Measurements from ENCODE around the gene CDA. TPM values are rescaled to one million over a fixed set of nuclear protein-coding genes. Genes with fewer than 3 reads are reported as not detected.

Gene CDA
- total RNA-seq, 3 donors from 2014 or later: not detected

DNA sequence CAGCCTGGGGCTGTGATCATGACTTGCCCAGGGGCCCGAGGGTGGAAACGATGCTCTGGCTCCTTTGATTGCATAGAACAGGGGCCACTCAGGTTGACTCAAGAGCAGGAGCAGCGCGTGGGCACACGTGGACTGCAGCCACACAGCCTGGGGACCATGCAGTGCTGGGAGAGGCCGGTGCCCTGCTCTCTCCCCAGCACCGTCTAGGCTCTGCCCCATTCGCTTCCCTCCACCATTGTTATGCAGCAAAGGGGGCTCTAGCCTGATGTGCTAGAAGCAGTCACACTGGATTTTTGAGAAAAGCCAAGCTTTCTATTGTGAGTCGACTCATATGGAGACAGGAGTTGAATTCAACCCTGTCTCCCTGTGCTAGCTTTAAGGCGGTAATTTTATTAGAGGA is 53.1 kb downstream of the CDA start:
- DNase-seq (no peak), ATAC-seq (no peak)
- Mint-ChIP-seq H3K9me3 (no peaks in the 10 kb centered on the region), H3K4me1 (ENCODE audit: low read depth) (peaks cover 3% of the 10 kb centered on the region), H3K4me3 (no peak overlapping the region), H3K27me3 (ENCODE audit: low read depth) (no peaks in the 10 kb centered on the region), H3K36me3 (ENCODE audit: insufficient read depth) (peaks cover 22% of the 10 kb centered on the region)

DNA sequence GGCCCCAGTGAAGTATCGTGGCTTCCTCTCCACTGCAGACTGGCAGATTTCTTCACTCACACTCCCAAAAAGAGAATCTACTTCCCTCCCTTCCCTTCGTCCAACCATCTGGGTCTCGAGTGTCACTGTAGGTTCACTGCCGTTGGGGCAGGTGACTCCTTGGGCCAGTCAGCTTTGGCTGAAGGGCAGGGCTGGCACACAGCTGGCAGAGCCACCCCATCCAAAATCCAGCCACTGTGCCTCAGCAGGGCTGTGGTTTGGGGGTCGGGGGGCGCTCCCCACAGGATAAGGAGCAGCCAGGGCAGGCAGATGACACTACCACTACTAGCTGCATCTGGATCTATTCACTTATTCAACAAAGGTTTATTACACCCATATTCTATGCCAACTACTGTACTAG is 54.2 kb downstream of the CDA start:
- H3K36me3 Mint-ChIP-seq (ENCODE audit: insufficient read depth): peaks cover 20% of the 10 kb centered on the region
- no peaks in the 10 kb centered on the region for H3K27me3 Mint-ChIP-seq (ENCODE audit: low read depth)
- no peaks in the 10 kb centered on the region for H3K9me3 Mint-ChIP-seq
- ATAC-seq (no peak), DNase-seq (no peak)
- no peak overlapping the region for H3K4me3 Mint-ChIP-seq
- H3K4me1 Mint-ChIP-seq (ENCODE audit: low read depth): peaks cover 3% of the 10 kb centered on the region

DNA sequence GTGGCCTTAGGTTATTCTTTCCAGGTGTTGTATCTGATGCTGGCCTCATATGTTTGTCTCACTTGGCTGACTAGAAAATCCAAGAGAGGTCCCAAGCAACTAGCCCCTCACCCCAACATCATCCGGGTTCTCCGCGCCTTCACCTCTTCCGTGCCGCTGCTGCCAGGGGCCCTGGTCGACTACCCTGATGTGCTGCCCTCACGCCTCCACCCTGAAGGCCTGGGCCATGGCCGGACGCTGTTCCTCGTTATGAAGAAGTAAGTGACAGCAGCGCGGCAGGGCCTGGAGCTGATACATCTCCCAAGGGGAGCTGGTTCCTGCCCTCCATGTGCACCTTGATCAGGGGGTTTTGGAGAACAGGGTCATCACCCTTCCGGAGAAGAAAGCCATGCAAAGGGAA is 55.5 kb downstream of the CDA start:
- Mint-ChIP-seq H3K9me3 (no peaks in the 10 kb centered on the region), H3K4me3 (no peak overlapping the region), H3K4me1 (ENCODE audit: low read depth) (peaks cover 3% of the 10 kb centered on the region), H3K27me3 (ENCODE audit: low read depth) (no peaks in the 10 kb centered on the region), H3K36me3 (ENCODE audit: insufficient read depth) (peaks cover 15% of the 10 kb centered on the region)
- ATAC-seq: no peak
- DNase-seq: no peak

DNA sequence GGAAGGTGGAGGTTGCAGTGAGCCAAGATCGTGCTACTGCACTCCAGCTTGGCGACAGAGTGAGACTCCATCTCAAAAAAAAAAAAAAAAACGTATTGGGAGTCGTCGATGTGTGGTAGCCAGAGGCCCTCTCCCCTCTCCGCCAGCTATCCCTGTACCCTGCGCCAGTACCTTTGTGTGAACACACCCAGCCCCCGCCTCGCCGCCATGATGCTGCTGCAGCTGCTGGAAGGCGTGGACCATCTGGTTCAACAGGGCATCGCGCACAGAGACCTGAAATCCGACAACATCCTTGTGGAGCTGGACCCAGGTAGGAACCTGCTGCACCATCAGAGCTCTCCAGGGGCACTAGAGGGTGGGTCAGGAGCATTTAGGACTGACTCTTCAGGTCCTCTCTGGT is 56.5 kb downstream of the CDA start:
- H3K4me1 Mint-ChIP-seq (ENCODE audit: low read depth): no peaks in the 10 kb centered on the region
- no peaks in the 10 kb centered on the region for H3K9me3 Mint-ChIP-seq
- DNase-seq: no peak
- no peak for ATAC-seq
- H3K4me3 Mint-ChIP-seq: no peak overlapping the region
- no peaks in the 10 kb centered on the region for H3K27me3 Mint-ChIP-seq (ENCODE audit: low read depth)
- H3K36me3 Mint-ChIP-seq (ENCODE audit: insufficient read depth): peaks cover 18% of the 10 kb centered on the region

DNA sequence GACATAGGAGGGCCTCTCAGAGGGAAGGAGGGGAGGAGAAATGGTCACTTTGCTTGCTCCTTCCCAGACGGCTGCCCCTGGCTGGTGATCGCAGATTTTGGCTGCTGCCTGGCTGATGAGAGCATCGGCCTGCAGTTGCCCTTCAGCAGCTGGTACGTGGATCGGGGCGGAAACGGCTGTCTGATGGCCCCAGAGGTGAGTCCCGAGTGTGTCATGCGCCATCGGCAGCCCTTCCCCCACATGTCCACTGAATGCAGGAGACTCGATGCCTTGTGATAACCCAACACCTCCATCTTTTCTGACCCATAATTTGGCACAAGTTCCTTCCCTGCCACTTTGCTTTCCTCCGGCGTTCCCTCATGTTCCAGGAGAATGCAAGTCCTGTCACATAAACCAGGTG is 59.5 kb downstream of the CDA start:
- no peaks in the 10 kb centered on the region for H3K4me1 Mint-ChIP-seq (ENCODE audit: low read depth)
- ATAC-seq: no peak
- H3K36me3 Mint-ChIP-seq (ENCODE audit: insufficient read depth): peaks cover 35% of the 10 kb centered on the region
- no peaks in the 10 kb centered on the region for H3K9me3 Mint-ChIP-seq
- no peak overlapping the region for H3K4me3 Mint-ChIP-seq
- no peak for DNase-seq
- no peaks in the 10 kb centered on the region for H3K27me3 Mint-ChIP-seq (ENCODE audit: low read depth)

DNA sequence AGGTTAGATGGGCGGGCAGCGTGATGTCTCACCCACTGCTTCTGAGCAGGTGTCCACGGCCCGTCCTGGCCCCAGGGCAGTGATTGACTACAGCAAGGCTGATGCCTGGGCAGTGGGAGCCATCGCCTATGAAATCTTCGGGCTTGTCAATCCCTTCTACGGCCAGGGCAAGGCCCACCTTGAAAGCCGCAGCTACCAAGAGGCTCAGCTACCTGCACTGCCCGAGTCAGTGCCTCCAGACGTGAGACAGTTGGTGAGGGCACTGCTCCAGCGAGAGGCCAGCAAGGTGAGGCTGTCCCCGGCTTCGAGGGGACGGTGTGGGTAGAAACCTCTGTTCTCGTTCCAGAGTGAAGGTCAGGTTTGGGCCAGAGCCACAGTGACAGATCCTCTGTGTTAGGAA is 60.0 kb downstream of the CDA start:
- DNase-seq: no peak
- ATAC-seq: no peak
- Mint-ChIP-seq H3K9me3 (no peaks in the 10 kb centered on the region), H3K36me3 (ENCODE audit: insufficient read depth) (peaks cover 36% of the 10 kb centered on the region), H3K27me3 (ENCODE audit: low read depth) (no peaks in the 10 kb centered on the region), H3K4me3 (no peak overlapping the region), H3K4me1 (ENCODE audit: low read depth) (no peaks in the 10 kb centered on the region)

DNA sequence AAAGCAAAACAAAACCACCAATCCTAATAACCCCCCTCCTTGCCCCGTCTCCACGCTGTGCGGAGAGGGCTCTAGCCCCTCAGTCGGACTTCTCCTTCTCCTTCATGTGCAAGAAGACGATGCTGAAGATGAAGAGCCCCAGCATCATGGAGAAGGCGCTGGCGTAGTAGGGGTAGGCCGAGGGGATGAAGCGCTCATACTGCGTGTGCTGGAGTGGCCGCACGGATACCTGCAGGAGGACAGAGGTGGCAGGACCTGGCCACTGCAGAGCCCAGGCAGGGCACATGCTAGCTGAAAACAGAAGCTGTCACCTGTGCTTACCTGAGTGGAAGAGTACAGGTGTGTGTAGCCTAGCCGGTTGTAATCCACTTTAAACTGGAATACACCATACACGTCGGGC is 63.4 kb downstream of the CDA start:
- no peaks in the 10 kb centered on the region for H3K9me3 Mint-ChIP-seq
- DNase-seq (no peak), ATAC-seq (no peak)
- no peak overlapping the region for H3K4me3 Mint-ChIP-seq
- no peaks in the 10 kb centered on the region for H3K27me3 Mint-ChIP-seq (ENCODE audit: low read depth)
- H3K36me3 Mint-ChIP-seq (ENCODE audit: insufficient read depth): peaks cover 49% of the 10 kb centered on the region
- peaks cover 7% of the 10 kb centered on the region for H3K4me1 Mint-ChIP-seq (ENCODE audit: low read depth)

DNA sequence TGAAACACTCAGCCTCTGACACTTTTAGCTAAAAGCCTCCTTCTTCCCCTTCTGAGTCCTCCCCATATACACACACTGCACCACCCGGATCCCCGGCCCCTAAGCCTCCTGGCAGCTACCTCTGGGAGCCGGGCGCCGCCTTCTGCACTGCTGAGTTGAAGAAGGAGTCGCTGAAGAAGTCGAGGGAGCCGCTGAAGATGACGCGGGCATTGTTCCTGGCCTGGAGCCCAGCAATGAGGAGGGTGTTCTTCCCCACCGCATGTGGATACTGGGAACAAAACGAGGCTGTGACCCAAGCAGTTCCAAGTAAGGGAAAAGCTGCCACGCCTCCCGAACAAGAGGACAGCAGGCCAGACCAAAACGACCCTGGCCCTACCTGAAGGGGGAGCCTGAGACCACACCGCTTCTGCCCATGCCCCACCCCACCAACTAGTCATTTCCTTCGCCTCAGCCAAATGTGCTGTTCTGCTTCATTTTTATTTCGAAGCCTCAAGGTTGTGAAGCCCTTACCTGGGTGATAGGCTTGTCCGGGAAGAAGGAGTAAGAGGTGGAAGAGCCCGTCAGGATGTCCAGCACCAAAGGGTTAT is 65.3 kb downstream of the CDA start:
- H3K9me3 Mint-ChIP-seq: no peaks in the 10 kb centered on the region
- H3K4me3 Mint-ChIP-seq: no peak overlapping the region
- DNase-seq: no peak
- peaks cover 23% of the 10 kb centered on the region for H3K4me1 Mint-ChIP-seq (ENCODE audit: low read depth)
- ATAC-seq: no peak
- H3K27me3 Mint-ChIP-seq (ENCODE audit: low read depth): no peaks in the 10 kb centered on the region
- H3K36me3 Mint-ChIP-seq (ENCODE audit: insufficient read depth): peaks cover 50% of the 10 kb centered on the region

DNA sequence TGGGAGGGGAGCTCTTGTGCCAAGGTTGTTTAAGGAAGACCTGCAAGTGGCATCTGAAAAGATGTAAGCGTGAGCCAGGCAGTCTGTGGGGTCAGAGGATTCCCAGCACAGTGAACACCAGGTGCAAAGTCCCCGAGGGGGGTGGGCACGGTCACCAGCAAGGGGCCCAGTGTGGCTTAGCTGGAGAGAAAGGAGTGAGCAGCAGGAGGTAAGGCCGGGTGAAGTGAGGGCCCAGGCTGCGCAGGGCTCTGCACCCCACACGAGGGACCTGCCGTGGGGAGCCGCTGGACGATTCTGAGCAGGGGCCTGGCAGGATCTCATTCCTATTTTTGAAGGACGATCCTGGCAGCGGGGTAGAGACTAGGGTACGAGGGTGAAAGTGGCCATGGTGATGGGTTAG is 68.1 kb downstream of the CDA start:
- Mint-ChIP-seq H3K27me3 (ENCODE audit: low read depth) (no peaks in the 10 kb centered on the region), H3K36me3 (ENCODE audit: insufficient read depth) (peaks cover 47% of the 10 kb centered on the region), H3K9me3 (no peaks in the 10 kb centered on the region), H3K4me3 (no peak overlapping the region), H3K4me1 (ENCODE audit: low read depth) (peaks cover 46% of the 10 kb centered on the region)
- DNase-seq: no peak
- ATAC-seq: no peak

DNA sequence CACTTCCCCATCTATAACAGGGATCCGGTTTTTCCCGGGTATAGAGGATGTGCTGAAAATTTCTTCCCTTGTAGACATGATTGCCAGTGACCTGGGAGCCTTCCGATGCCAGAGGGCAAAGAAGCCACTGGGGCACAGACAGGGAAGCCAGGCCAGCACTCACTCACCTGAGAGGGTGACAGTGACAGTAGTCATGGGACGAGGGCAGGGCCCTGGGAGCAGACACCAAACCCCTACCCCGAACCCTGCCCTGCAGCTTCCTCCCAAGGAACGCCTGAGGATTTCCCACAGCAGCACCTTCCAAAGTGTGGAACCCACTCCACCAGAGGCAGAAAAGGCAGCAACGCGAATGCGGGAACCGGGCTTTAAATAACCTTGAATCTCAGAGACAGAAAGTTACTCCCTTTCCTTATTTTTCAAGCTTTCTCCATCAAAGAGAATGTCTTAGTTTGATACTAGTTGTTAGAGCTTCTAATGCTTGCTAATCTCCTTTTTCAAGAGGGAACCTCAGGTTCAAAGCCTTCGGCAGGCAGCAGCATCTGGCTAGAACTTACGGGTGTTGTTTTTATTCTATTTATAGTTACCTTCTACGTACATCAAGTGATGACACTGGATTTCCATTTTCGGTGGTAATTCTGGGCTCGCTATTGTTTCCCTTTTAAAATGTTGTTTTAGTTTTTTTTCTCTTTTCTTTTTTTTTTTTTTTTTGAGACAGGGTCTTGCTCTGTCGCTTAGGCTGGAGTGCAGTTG is 69.4 kb downstream of the CDA start:
- Mint-ChIP-seq H3K4me1 (ENCODE audit: low read depth) (peaks cover 53% of the 10 kb centered on the region), H3K4me3 (peak overlapping the region; percentile 21), H3K9me3 (no peaks in the 10 kb centered on the region), H3K27me3 (ENCODE audit: low read depth) (no peaks in the 10 kb centered on the region), H3K36me3 (ENCODE audit: insufficient read depth) (peaks cover 38% of the 10 kb centered on the region)
- DNase-seq: no peak
- ATAC-seq: no peak

DNA sequence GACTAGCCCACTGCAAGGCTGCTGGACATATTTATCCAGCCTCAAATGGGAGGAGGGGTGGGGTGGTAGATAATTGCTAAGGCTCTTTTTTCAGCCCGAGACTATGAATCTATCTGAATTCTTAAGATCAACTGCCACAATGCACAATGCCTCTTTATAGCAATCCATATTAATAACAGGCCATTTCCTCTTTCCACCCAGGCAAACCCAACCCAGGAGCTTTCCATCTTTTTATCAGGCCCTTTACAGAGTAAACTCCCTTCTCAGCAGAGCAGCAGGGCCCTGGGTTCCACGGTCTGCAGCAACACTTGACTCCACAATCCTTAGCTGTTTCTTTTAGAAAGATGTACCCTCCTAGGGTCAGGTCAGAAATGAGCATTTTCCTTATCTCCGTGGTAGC is 71.5 kb downstream of the CDA start:
- Mint-ChIP-seq H3K4me3 (peak overlapping the region; percentile 100), H3K9me3 (no peaks in the 10 kb centered on the region), H3K36me3 (ENCODE audit: insufficient read depth) (peaks cover 33% of the 10 kb centered on the region), H3K4me1 (ENCODE audit: low read depth) (peaks cover 53% of the 10 kb centered on the region), H3K27me3 (ENCODE audit: low read depth) (no peaks in the 10 kb centered on the region)
- no peak for DNase-seq
- ATAC-seq: no peak

DNA sequence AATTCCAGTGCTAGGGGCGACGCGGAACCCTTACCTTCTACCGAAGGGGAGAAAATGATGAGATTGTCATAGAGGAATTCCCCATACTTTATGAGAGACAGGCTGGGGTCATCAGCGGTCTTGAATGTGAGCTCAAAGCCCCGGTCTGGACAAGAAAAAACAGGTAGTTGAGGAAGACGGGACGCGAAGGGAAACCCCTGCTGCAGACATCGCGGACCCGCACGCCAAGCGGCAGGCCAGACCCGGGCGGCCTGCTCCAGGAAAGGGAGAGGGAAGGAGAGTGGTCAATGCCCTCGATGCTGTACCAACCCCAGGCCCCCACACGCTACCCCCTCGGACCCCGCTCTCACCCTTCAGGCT is 71.9 kb downstream of the CDA start:
- H3K36me3 Mint-ChIP-seq (ENCODE audit: insufficient read depth): peaks cover 30% of the 10 kb centered on the region
- no peaks in the 10 kb centered on the region for H3K9me3 Mint-ChIP-seq
- no peaks in the 10 kb centered on the region for H3K27me3 Mint-ChIP-seq (ENCODE audit: low read depth)
- peak; percentile 1 to 5 for ATAC-seq
- H3K4me3 Mint-ChIP-seq: peak overlapping the region; percentile 100
- DNase-seq: no peak
- H3K4me1 Mint-ChIP-seq (ENCODE audit: low read depth): peaks cover 53% of the 10 kb centered on the region

DNA sequence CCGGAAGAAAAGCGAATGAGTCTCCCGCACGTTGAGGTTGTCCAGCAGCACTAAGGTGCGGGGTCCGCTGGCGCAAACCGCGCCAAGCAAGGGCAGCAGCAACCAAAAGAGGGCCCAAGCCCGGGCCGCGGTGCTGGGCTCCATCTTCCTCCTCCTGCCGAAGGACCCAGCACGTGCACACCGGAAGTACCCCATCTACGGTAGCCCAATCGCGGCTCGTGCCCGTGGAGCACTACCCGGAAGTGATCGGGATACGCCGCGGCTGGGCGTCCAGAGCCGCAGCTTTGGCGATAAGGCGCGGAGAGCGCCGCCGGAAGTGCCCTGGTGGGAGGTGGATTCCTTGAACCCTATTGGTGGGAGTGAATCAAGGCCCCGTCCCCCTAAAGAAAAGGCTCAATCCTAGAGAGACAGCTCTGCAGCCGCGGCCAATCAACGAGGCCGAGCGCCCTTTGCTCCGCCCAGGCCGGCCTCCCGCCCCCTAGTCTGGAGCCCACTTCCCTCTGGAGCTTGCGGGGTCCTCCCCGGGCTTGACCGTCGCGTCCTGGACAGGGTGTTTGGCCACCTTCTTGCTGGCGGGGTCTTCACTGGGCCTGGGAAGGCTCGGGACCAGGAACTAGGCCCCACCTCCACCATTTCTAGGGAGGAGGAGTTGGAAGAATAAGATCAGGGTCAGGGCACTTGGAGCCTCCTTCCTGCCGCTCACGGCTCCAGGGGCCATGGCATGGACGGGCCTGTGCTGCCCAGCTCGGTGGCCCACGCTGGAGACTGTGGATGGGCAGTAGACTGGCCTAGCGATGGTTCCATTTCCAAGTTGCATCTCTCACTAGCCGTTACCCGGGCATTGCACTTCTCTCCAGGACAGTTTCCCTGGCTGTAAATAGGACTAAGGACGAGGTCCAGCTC is 72.6 kb downstream of the CDA start, which contains the start of gene DDOST:
TSS of gene DDOST (minus strand) at position 163 of the 903 bp plus-strand sequence. CDS start at position 144, 19 bp downstream.
- Mint-ChIP-seq H3K4me3 (peak within 1 kb of the TSS; percentile 100), H3K4me1 (ENCODE audit: low read depth) (peaks cover 52% of the 10 kb centered on the region), H3K27me3 (ENCODE audit: low read depth) (no peaks in the 10 kb centered on the region), H3K36me3 (ENCODE audit: insufficient read depth) (peaks cover 24% of the 10 kb centered on the region), H3K9me3 (no peaks in the 10 kb centered on the region)
- ATAC-seq (peak; percentile 96 to 98), DNase-seq (peak; percentile 91)

DNA sequence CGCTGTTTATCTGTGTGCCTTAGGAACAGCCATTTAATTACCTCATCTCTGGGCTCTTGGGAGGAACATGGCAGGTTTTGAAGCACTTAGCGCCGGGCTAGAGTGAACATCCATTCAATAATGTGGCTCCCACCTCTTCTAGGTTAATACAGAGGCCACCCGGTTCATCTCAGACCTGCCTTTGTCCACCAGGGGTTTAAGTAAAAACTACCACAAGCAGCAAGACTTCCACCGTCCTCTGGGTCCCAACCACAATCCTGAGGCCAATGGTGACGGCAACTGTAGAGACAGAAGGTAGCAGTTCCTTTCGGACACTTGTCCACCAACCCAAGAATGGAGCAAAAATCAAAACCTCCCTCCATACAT is 73.2 kb downstream of the CDA start:
- H3K36me3 Mint-ChIP-seq (ENCODE audit: insufficient read depth): peaks cover 18% of the 10 kb centered on the region
- no peaks in the 10 kb centered on the region for H3K9me3 Mint-ChIP-seq
- H3K4me3 Mint-ChIP-seq: peak overlapping the region; percentile 100
- no peak for DNase-seq
- H3K4me1 Mint-ChIP-seq (ENCODE audit: low read depth): peaks cover 48% of the 10 kb centered on the region
- no peak for ATAC-seq
- H3K27me3 Mint-ChIP-seq (ENCODE audit: low read depth): no peaks in the 10 kb centered on the region

Measured in activated T-cell treated with anti-CD3 and anti-CD28 coated beads, Interleukin-2, amount 50 U/mL, for 4 hours (primary cell).